ENCODE results near the gene RANBP3. TPM values are rescaled to one million over a fixed set of nuclear protein-coding genes. Genes with fewer than 3 reads are reported as not detected.
A peak's percentile ranks its signal among the peaks of the same experiment; 100 is the strongest.
"Not testable (repeated sequence)": the region's sequence is repeated elsewhere in the genome, so short reads cannot be mapped to it uniquely, and the experiment has no call there.

RANBP3 gene
- total RNA-seq, 4 donors from 2014 or later, result 57.8 to 148 (median 82.7) TPM

- Histone ChIP-seq H3K36me3 (no peaks in the 10 kb centered on the region), H3K4me3 (replicated peaks in 1 of 3) (no peak overlapping the region), H3K27me3 (no peaks in the 10 kb centered on the region), H3K27ac (peak overlapping the region in 1 of 3 donors; percentile 51), H3K4me1 (peaks cover 9 to 27% of the 10 kb centered on the region in 2 donors), H3K9me3 (no peaks in the 10 kb centered on the region)
- WGBS, 2 donors, result 31 to 39% methylated on average over 6 of the region's 6 CpGs
- TF ChIP-seq, protein P1, sequence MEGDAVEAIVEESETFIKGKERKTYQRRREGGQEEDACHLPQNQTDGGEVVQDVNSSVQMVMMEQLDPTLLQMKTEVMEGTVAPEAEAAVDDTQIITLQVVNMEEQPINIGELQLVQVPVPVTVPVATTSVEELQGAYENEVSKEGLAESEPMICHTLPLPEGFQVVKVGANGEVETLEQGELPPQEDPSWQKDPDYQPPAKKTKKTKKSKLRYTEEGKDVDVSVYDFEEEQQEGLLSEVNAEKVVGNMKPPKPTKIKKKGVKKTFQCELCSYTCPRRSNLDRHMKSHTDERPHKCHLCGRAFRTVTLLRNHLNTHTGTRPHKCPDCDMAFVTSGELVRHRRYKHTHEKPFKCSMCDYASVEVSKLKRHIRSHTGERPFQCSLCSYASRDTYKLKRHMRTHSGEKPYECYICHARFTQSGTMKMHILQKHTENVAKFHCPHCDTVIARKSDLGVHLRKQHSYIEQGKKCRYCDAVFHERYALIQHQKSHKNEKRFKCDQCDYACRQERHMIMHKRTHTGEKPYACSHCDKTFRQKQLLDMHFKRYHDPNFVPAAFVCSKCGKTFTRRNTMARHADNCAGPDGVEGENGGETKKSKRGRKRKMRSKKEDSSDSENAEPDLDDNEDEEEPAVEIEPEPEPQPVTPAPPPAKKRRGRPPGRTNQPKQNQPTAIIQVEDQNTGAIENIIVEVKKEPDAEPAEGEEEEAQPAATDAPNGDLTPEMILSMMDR (IDR thresholded peaks at IDR 0.05), result no peak
- no peak for TF ChIP-seq POLR2A (IDR thresholded peaks at IDR 0.05)
- intact Hi-C loops (cut with DNase I), result no loop called here
- DNase-seq, result no peak
Measured at GRCh38 chr19:5880196-5880595, 97.7 kb downstream of the RANBP3 start.

GRCh38 chr19:5877882-5878281 lies 100.1 kb downstream of the RANBP3 start:
- Histone ChIP-seq H3K27ac (no peak overlapping the region), H3K27me3 (no peaks in the 10 kb centered on the region), H3K4me1 (peaks cover 9 to 27% of the 10 kb centered on the region in 2 donors), H3K36me3 (no peaks in the 10 kb centered on the region), H3K9me3 (no peaks in the 10 kb centered on the region), H3K4me3 (replicated peaks in 1 of 3) (no peak overlapping the region)
- WGBS, 2 donors, result 78 to 84% methylated on average over 9 of the region's 9 CpGs
- intact Hi-C loops (cut with DNase I), result no loop called here
- TF ChIP-seq POLR2A (IDR thresholded peaks at IDR 0.05), result no peak
- TF ChIP-seq, protein P1 (IDR thresholded peaks at IDR 0.05), result no peak
- no peak for DNase-seq

GRCh38 chr19:5877427-5877826 lies 100.5 kb downstream of the RANBP3 start:
- no peaks in the 10 kb centered on the region for H3K36me3 ChIP-seq
- no peaks in the 10 kb centered on the region for H3K27me3 ChIP-seq
- intact Hi-C loops (cut with DNase I), result no loop called here
- H3K4me3 ChIP-seq (replicated peaks in 1 of 3), result no peak overlapping the region
- DNase-seq, result no peak
- TF ChIP-seq POLR2A (IDR thresholded peaks at IDR 0.05), result no peak
- TF ChIP-seq, protein P1 (IDR thresholded peaks at IDR 0.05), result no peak
- WGBS, 2 donors, result 82 to 93% methylated on average over 8 of the region's 8 CpGs
- H3K4me1 ChIP-seq, result peaks cover 9 to 27% of the 10 kb centered on the region in 2 donors
- H3K27ac ChIP-seq, result no peak overlapping the region
- no peaks in the 10 kb centered on the region for H3K9me3 ChIP-seq

DNA sequence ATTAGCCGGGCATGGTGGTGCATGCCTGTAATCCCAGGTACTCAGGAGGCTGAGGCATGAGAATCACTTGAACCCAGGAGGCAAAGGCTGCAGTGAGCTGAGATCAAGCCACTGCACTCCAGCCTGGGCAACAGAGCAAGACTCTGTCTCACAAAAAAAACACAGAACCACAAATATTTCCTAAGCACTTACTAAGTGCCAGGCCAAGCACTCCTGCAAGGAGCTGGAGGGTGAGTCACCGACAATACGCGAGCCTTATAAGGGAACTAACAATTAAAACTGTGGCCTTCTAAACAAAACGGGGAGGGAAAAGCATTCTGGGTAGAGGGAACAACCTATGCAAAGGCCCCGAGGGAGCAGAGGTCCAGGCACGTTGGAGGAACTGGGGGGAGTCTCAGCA lies 103.4 kb downstream of the RANBP3 start:
- H3K27ac ChIP-seq; H3K4me3 ChIP-seq (replicated peaks in 1 of 3); H3K9me3 ChIP-seq; DNase-seq; H3K36me3 ChIP-seq; H3K27me3 ChIP-seq; H3K4me1 ChIP-seq; intact Hi-C loops (cut with DNase I): not testable (repeated sequence)
- WGBS, 2 donors, result 77 to 86% methylated on average over 7 of the region's 7 CpGs

GRCh38 chr19:5873617-5874199 lies 104.2 kb downstream of the RANBP3 start:
- 81 to 85% methylated on average over 8 to 12 of the region's 12 CpGs for WGBS, 2 donors
- Histone ChIP-seq H3K36me3 (no peaks in the 10 kb centered on the region), H3K9me3 (no peaks in the 10 kb centered on the region), H3K27me3 (no peaks in the 10 kb centered on the region), H3K4me3 (replicated peaks in 1 of 3) (no peak overlapping the region), H3K4me1 (no peaks in the 10 kb centered on the region), H3K27ac (no peak overlapping the region)
- no peak for DNase-seq
- TF ChIP-seq, protein P1 (IDR thresholded peaks at IDR 0.05), result no peak
- no peak for TF ChIP-seq POLR2A (IDR thresholded peaks at IDR 0.05)
- intact Hi-C loops (cut with DNase I), result no loop called here

Measured in thyroid gland (tissue), 4 donors.